BLaER1 treated with 17β-estradiol and CSF1 and Interleukin-3, amounts not matched to agents 10 nM and 100 nM (cell line): Measurements from ENCODE around the gene FBXO24.

Source experiments
- H3K27ac ChIP-seq, 11 experiments: shearing (Covaris generic); formaldehyde crosslinking; 2 replicates each; pipeline ENCODE4 v1.8.1; 2022
- H3K27me3 ChIP-seq, 11 experiments: shearing (Covaris generic); formaldehyde crosslinking; 2 replicates each; pipeline ENCODE4 v1.8.1; 2022
- H3K36me3 ChIP-seq, 11 experiments: shearing (Covaris generic); formaldehyde crosslinking; 2 replicates each; pipeline ENCODE4 v1.8.1; 2022
- H3K4me1 ChIP-seq, 10 experiments: shearing (Covaris generic); formaldehyde crosslinking; 2 replicates each; pipeline ENCODE4 v1.8.1; 2022
- H3K4me2 ChIP-seq, 11 experiments: shearing (Covaris generic); formaldehyde crosslinking; 2 replicates each; pipeline ENCODE4 v1.8.1; 2022
- H3K4me3 ChIP-seq, 10 experiments: shearing (Covaris generic); formaldehyde crosslinking; 2 replicates each; pipeline ENCODE4 v1.8.1; 2022
- H3K9ac ChIP-seq, 11 experiments: shearing (Covaris generic); formaldehyde crosslinking; 2 replicates each; pipeline ENCODE4 v1.8.1; 2022
- H3K9me3 ChIP-seq, 11 experiments: shearing (Covaris generic); formaldehyde crosslinking; replicated peaks in 1 of 11; 2 replicates each; pipeline ENCODE4 v1.8.1; 2022
- H4K20me1 ChIP-seq, 11 experiments: shearing (Covaris generic); formaldehyde crosslinking; 2 replicates each; pipeline ENCODE4 v1.8.1; 2022
- Cebpa-rat ChIP-seq, 11 experiments: shearing (Covaris generic); IDR thresholded peaks; 2 replicates each; pipeline ENCODE4 v1.8.1; 2022

FBXO24 gene

DNA sequence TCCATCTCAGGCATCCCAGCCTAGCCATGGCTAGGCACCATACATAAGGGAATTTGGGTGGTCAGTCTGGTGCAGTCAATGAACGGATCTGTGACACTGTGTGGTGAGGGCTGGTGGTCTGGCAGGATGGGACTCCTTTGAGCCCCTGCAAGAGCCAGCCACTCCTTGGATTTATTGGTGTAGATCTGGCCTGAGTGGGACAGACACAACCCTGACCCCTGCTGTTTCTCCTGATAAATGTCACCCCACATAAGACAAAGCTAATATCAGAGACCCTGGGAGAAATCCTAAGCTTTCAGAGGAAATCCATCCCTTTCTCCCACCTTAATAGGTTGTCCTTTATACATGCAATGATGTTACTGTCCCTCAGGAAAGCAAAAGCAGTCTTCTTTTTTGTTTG lies 2.3 kb downstream of the FBXO24 start:
- no peak overlapping the region for H3K4me3 ChIP-seq
- H4K20me1 ChIP-seq = peaks cover 2 to 21% (median 15%) of the 10 kb centered on the region in 11 experiments; a peak in 19 of 22 replicates
- no peak for TF ChIP-seq Cebpa-rat (IDR thresholded peaks at IDR 0.05)
- H3K4me2 ChIP-seq = peak overlapping the region in 1 of 11 experiments; percentile 91; a peak in 1 of 22 replicates
- no peaks in the 10 kb centered on the region for H3K9me3 ChIP-seq
- H3K9ac ChIP-seq = no peak overlapping the region
- H3K27me3 ChIP-seq = peaks cover 0 to 14% (median 8%) of the 10 kb centered on the region in 11 experiments; a peak in 8 of 22 replicates
- H3K27ac ChIP-seq = no peak overlapping the region
- no peaks in the 10 kb centered on the region for H3K36me3 ChIP-seq
- H3K4me1 ChIP-seq = peaks cover 28 to 38% (median 35%) of the 10 kb centered on the region in 10 experiments

GRCh38 chr7:100589341-100589947 lies 3.3 kb downstream of the FBXO24 start:
- Histone ChIP-seq H3K27me3 (peaks cover 0 to 14% (median 8%) of the 10 kb centered on the region in 11 experiments; a peak in 8 of 22 replicates), H3K36me3 (no peaks in the 10 kb centered on the region), H3K9ac (peak overlapping the region in 2 of 11 experiments; percentile 8 to 42; a peak in 1 of 22 replicates), H3K27ac (no peak overlapping the region), H4K20me1 (peaks cover 0 to 15% (median 13%) of the 10 kb centered on the region in 11 experiments; a peak in 15 of 22 replicates), H3K4me2 (peak overlapping the region in 10 of 11 experiments; percentile 34 to 75 (median 60); a peak in 14 of 22 replicates), H3K4me3 (no peak overlapping the region), H3K9me3 (no peaks in the 10 kb centered on the region), H3K4me1 (peaks cover 27 to 36% (median 30%) of the 10 kb centered on the region in 10 experiments)
- no peak for TF ChIP-seq Cebpa-rat (IDR thresholded peaks at IDR 0.05)

GRCh38 chr7:100590077-100590737 lies 4.1 kb downstream of the FBXO24 start:
- H3K9ac ChIP-seq = peak overlapping the region in 6 of 11 experiments; percentile 8 to 58 (median 30); a peak in 7 of 22 replicates

GRCh38 chr7:100591596-100591995 lies 5.5 kb downstream of the FBXO24 start:
- H3K4me3 ChIP-seq = no peak overlapping the region
- H3K27ac ChIP-seq = no peak overlapping the region
- peaks cover 20 to 34% (median 28%) of the 10 kb centered on the region in 10 experiments for H3K4me1 ChIP-seq
- no peaks in the 10 kb centered on the region for H3K36me3 ChIP-seq
- H3K4me2 ChIP-seq = no peak overlapping the region
- H3K27me3 ChIP-seq = peaks cover 0 to 14% (median 8%) of the 10 kb centered on the region in 11 experiments; a peak in 8 of 22 replicates
- H4K20me1 ChIP-seq = no peaks in the 10 kb centered on the region
- TF ChIP-seq Cebpa-rat (IDR thresholded peaks at IDR 0.05) = no peak
- no peak overlapping the region for H3K9ac ChIP-seq
- H3K9me3 ChIP-seq = no peaks in the 10 kb centered on the region

More at GRCh38 chr7:100590077-100590737, 4.1 kb downstream of the FBXO24 start:
- Histone ChIP-seq H3K4me2 (peak overlapping the region; percentile 34 to 75 (median 64)), H3K27ac (no peak overlapping the region), H3K36me3 (no peaks in the 10 kb centered on the region), H3K4me3 (no peak overlapping the region), H3K27me3 (peaks cover 0 to 14% (median 8%) of the 10 kb centered on the region in 11 experiments; a peak in 8 of 22 replicates), H3K4me1 (peaks cover 22 to 34% (median 28%) of the 10 kb centered on the region in 10 experiments), H4K20me1 (peaks cover 0 to 7% (median 6%) of the 10 kb centered on the region in 11 experiments; a peak in 15 of 22 replicates), H3K9me3 (no peaks in the 10 kb centered on the region)
- no peak for TF ChIP-seq Cebpa-rat (IDR thresholded peaks at IDR 0.05)

DNA sequence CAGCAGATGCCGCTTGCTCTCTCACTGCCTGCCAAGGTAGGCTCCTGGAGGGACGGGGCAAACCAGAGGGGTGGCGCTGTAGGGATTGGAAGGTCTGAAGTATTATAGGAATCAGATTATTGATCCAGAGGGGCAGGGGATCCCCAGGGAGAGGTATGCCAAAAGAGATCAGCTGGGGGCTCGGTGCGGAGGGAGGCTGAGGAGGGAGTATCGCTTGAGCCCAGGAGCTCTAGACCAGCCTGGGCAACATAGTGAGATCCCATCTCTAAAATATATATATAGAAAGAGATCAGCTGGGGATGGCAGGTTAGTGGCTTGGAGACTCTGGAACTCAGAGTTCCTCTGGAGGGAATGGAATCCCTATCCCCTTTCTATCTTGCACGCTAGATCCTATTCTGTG lies 9.1 kb downstream of the FBXO24 start:
- H3K9ac ChIP-seq = no peak overlapping the region
- H3K4me2 ChIP-seq = no peak overlapping the region
- peaks cover 0 to 6% (median 4%) of the 10 kb centered on the region in 11 experiments; a peak in 7 of 22 replicates for H3K27me3 ChIP-seq
- H3K27ac ChIP-seq = no peak overlapping the region
- no peaks in the 10 kb centered on the region for H4K20me1 ChIP-seq
- H3K4me3 ChIP-seq = no peak overlapping the region
- no peaks in the 10 kb centered on the region for H3K9me3 ChIP-seq
- H3K4me1 ChIP-seq = peaks cover 10 to 29% (median 21%) of the 10 kb centered on the region in 10 experiments; a peak in 19 of 20 replicates
- no peak for TF ChIP-seq Cebpa-rat (IDR thresholded peaks at IDR 0.05)
- no peaks in the 10 kb centered on the region for H3K36me3 ChIP-seq

DNA sequence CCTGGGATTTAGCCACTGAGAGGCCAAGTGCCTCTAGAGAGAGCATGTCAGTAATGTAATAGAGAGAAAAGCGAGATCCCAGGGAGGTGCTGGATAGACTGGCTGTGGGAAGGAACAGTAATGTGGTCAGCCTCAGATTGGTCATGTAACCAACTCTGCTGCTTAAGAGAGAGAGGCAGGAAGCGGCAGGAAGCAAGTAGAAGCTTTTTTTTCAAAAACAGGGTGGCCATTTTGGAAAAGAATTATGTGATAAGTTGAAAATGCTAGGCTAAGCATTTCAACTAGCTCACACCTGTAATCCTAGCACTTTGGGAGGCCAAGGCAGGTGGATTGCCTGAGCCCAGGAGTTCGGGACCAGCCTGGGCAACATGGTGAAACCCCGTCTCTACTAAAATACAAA lies 12.3 kb downstream of the FBXO24 start:
- no peak for TF ChIP-seq Cebpa-rat (IDR thresholded peaks at IDR 0.05)

GRCh38 chr7:100599911-100600729 lies 14.0 kb downstream of the FBXO24 start:
- peaks cover 17 to 60% (median 53%) of the 10 kb centered on the region in 10 experiments; a peak in 19 of 20 replicates for H3K4me1 ChIP-seq

More for the DNA sequence above, 12.3 kb downstream of the FBXO24 start:
- Histone ChIP-seq H3K27ac (peak overlapping the region in 1 of 11 experiments; percentile 37; a peak in 1 of 22 replicates), H3K27me3 (no peaks in the 10 kb centered on the region), H3K4me3 (no peak overlapping the region), H3K9ac (no peak overlapping the region), H3K4me2 (peak overlapping the region in 3 of 11 experiments; percentile 2 to 7 (median 6); a peak in 2 of 22 replicates), H3K36me3 (no peaks in the 10 kb centered on the region), H3K4me1 (peaks cover 11 to 51% (median 43%) of the 10 kb centered on the region in 10 experiments; a peak in 19 of 20 replicates), H4K20me1 (no peaks in the 10 kb centered on the region), H3K9me3 (no peaks in the 10 kb centered on the region)

GRCh38 chr7:100600730-100601038 lies 14.6 kb downstream of the FBXO24 start:
- no peaks in the 10 kb centered on the region for H3K36me3 ChIP-seq
- no peak for TF ChIP-seq Cebpa-rat (IDR thresholded peaks at IDR 0.05)
- peak overlapping the region in 5 of 11 experiments; percentile 25 to 67 (median 55); a peak in 6 of 22 replicates for H3K9ac ChIP-seq
- H3K9me3 ChIP-seq = no peaks in the 10 kb centered on the region
- no peak overlapping the region for H3K4me3 ChIP-seq
- H4K20me1 ChIP-seq = no peaks in the 10 kb centered on the region
- H3K27me3 ChIP-seq = peaks cover 0 to 14% (median 10%) of the 10 kb centered on the region in 11 experiments; a peak in 17 of 22 replicates
- peaks cover 23 to 66% (median 59%) of the 10 kb centered on the region in 10 experiments; a peak in 19 of 20 replicates for H3K4me1 ChIP-seq
- peak overlapping the region in 10 of 11 experiments; percentile 22 to 83 (median 74); a peak in 18 of 22 replicates for H3K4me2 ChIP-seq
- peak overlapping the region in 2 of 11 experiments; percentile 50 to 59; a peak in 2 of 22 replicates for H3K27ac ChIP-seq

More at GRCh38 chr7:100599911-100600729, 14.0 kb downstream of the FBXO24 start:
- H3K36me3 ChIP-seq = no peaks in the 10 kb centered on the region
- H3K27me3 ChIP-seq = peaks cover 0 to 8% (median 4%) of the 10 kb centered on the region in 11 experiments; a peak in 16 of 22 replicates
- no peaks in the 10 kb centered on the region for H3K9me3 ChIP-seq
- peak overlapping the region in 8 of 11 experiments; percentile 21 to 67 (median 54); a peak in 12 of 22 replicates for H3K9ac ChIP-seq
- TF ChIP-seq Cebpa-rat (IDR thresholded peaks at IDR 0.05) = no peak
- H4K20me1 ChIP-seq = no peaks in the 10 kb centered on the region
- H3K27ac ChIP-seq = peak overlapping the region in 7 of 11 experiments; percentile 26 to 61 (median 46); a peak in 9 of 22 replicates
- peak overlapping the region in 10 of 11 experiments; percentile 22 to 83 (median 74); a peak in 19 of 22 replicates for H3K4me2 ChIP-seq
- H3K4me3 ChIP-seq = no peak overlapping the region
